NAMALWA (cell line): ENCODE results near the gene CAPN1.
"Not testable (repeated sequence)": the region's sequence is repeated elsewhere in the genome, so short reads cannot be mapped to it uniquely, and the experiment has no call there.

Experiments used
- DNase-seq: peaks from one replicate; pipeline ENCODE4 v3.0.0-alpha.2; 2015; ENCODE audit warnings: low spot score

Gene CAPN1

DNA sequence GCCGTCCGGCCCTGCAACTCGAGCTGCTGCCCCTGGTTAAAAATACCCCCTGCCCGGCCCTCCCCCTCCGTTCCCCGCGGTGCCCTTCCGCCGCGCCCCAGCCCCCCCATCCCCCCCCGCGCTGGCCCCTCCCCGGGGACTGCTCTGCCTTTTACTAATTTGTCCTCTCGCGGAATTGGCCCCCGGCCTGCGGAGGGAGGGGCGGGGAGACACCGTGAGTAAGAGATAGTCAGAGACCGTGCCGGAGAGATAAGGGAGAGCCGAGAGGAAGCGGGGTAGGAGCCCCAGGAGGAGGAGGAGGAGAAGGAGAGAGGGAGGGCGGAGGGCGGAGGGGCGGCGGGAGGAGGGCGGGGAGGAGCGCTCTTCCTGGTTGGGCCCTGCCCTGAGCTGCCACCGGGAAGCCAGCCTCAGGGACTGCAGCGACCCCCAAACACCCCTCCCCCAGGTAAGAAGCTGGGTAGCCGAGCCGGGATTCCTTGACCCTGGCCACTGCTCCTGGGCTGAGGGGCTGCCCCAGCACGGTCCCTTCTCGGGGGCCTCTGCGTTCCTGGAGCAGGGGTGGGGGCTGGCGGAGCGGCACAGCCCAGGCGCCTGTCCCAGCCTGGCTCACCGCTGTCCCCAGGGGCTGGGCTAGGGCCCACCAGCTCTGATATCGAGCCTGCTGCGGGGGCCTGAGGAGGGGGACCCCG, at the start of gene CAPN1:
CAPN1 (plus strand) TSS at position 360 of the 689 bp plus-strand sequence. CDS start 774 bp downstream, outside the sequence.
- peak; percentile 79 for DNase-seq

DNA sequence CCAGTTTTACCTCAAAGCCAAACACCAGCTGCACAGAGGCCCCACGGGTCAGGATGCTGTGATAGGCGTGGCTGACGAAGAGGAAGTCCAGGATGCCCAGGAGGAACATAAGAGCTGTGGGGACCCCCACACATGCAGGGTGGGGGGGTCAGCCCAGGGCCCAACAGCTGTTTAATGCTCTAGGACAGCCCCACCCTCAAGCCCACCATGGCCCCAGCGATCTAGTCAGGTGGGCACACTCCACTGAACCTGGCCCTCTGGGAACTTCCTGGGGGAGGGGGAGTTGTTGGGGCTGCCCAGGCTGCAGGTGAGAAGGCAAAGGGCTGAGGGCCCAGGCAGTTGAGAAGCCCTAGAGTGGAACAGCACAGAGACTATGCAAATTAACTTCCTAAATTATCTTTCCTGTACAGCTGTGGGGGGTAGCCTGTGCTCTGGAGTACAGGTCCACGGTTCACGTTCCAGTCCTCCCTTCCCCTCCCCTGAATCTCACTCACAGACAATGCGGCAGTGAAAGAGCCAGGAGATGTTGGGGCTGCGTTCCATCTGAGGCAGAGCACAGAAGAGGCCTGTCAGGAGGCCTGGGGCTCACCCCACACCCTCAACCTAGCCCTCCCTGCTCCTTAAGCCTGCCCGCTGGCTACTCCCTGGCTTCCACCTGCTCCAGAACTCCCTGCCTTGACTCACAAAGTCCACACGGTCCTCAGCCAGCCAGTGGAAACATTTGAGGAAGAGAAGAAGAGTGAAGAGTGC, 49.3 kb upstream of the CAPN1 start:
- peak; percentile 94 for DNase-seq

- DNase-seq, result peak; percentile 78
Measured at GRCh38 chr11:65132988-65133700, 48.6 kb upstream of the CAPN1 start.

- DNase-seq, result no peak
Measured at GRCh38 chr11:65133724-65134123, 48.0 kb upstream of the CAPN1 start.

GRCh38 chr11:65134240-65134951, 47.3 kb upstream of the CAPN1 start, which contains the start of gene SYVN1:
Gene SYVN1, minus strand, starts transcription at chr11:65134519. Its CDS starts 918 bp downstream, at chr11:65133601.
- peak; percentile 94 for DNase-seq

DNA sequence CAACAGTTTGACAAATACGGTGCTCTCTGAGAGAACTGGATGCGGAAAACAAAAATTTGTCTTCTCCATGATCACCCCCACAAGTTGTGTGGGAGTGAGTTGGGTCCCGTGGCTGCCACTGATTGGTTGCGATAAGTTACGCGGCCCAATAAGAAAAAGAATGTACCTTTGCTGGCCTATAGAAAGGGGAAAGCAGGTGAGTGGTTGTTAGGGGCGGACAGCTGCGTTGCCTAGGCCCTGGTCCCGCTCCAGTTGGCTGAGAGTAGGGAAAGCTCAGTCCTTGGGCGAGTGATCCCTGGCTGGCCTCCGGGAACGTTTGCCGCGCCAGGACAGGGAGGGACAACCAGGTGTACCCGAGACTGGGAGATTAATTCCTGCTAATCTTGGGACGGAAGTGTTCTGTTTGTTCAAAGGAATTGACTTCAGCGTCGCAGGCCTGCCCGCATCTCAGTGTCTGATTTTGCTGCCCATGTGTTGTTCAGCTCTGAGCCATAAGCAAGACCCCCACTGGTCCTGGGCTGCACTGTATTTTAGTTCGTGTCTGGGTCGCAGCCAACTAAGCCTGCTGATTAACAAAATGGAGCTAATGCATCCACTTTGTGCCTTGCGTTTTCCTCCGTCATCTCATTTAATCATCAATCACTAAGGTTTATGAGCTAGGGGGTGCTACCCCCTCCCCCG, 46.6 kb upstream of the CAPN1 start:
- DNase-seq, result peak; percentile 96

GRCh38 chr11:65135633-65136145, 46.0 kb upstream of the CAPN1 start:
- peak; percentile 7 for DNase-seq

GRCh38 chr11:65136515-65137096, 45.1 kb upstream of the CAPN1 start:
- no peak for DNase-seq

- DNase-seq, result no peak
Measured at GRCh38 chr11:65141896-65142494, 39.7 kb upstream of the CAPN1 start.

GRCh38 chr11:65147352-65148075, 34.2 kb upstream of the CAPN1 start:
- no peak for DNase-seq

DNA sequence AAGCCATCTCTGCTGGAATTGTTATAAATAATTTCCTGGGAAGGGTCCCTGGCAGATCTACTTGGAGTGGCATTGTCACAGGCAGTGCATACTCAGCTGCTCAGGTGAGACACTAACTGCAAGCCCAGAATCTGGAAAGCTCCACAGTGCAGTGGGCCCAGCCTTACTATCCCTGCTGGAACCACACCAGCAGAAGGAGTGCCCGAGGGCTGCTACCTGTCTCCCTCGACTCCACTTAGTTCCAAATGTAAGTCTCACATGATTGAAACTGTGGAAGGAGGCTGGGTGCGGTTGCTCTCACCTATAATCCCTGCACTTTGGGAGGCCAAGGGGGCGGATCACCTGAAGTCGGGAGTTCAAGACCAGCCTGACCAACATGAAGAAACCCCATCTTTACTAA, 33.1 kb upstream of the CAPN1 start:
- DNase-seq, result no peak

DNA sequence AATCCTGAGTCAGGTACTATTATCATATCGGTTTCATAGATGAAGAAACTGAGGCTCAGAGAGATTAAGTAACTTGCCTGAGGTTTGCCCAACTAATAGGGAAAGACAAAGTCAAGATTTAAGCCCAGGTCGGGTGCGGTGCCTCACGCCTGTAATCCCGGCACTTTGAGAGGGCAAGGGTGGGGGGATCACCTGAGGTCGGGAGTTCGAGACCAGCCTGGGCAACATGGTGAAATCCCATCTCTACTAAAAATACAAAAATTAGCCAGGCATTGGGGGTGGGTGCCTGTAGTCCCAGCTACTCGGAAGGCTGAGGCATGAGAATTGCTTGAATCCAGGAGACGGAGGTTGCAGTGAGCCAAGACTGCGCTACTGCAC, 31.6 kb upstream of the CAPN1 start:
- DNase-seq, result not testable (repeated sequence)

DNA sequence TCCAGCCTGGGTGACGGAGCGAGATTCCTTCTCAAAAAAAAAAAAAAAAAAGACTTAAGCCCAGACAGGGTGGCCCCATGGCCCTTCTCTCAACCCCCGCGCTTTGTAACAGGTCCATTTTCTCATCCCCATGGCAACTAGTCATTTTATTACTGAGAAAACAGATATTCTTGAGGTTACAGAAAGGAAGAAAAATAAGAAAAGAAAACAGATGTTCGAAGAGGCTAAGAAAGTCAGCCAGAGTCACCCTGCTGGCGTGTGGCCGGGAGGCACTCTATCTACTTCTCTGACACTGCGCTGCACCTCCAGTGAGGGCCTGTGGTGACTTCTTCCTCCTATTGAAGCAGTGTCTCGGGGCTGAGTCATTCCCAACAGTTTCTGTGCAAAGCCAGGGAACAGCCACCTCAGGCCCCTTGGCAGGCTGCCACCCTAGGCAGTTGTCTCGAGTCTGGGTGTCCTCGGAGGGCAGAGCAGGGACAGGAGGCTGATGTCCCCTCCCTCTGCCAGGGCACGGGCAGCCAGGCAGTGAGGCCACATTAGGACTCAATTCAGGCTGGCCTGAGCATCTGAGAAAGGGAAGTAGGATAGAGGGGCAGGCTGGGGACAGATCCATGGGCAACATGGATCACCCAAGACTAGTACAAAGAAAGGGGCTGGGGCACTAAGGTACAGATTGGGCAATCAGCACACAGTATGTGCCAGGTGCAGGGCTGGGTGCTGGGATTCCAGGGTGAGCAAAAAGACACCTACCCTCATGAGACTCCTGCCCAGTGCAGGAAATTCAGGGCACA, 31.0 kb upstream of the CAPN1 start:
- DNase-seq, result no peak

DNA sequence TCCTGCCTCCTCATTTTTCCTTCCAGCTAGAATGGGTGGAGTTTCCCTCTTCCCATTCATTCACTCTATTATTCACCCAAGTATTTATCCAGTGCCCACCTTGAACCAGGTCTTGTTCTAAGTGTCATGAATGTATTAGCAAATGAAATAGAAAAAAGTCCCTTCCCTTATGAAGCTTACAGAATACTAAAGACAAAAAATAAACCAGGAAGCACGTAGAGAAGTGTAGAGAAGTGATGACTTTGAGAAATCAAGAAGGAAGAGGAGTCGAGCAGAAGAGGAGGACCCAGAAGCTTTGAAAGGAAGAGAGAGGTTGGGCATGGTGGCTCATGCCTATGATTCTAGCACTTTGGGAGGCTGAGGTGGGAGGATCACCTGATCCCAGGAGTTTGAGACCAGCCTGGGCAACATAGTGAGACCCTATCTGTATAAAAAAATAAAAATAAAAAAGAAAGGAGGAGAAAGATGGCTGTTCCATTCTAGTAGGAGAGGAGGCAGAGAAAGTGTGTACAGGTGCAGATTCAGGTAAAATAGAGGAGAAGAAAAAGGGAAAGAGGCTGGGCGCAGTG, 30.3 kb upstream of the CAPN1 start:
- DNase-seq, result no peak

DNA sequence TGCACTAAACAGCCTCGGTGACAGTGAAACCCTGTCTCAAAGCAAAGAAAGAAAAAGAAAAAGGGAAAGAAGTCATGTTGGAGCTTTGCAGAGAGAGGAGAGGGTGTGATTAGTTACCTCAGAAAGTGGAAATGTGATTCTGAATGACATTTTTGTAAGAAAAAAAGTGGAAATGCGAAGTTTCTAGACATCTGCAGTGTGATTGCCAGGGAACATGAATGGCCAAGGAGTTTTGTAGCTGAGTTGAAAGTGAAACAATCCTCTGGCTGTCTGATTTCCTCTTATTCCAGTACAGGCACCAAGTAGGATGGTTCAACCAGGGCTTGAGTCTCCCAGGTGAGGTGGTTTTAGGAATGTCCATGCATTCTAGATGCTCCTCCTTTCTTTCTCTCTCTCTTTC, 29.6 kb upstream of the CAPN1 start:
- no peak for DNase-seq

- no peak for DNase-seq
Measured at GRCh38 chr11:65156256-65156655, 25.5 kb upstream of the CAPN1 start.

- no peak for DNase-seq
Measured at GRCh38 chr11:65156926-65157325, 24.8 kb upstream of the CAPN1 start.

- no peak for DNase-seq
Measured at GRCh38 chr11:65157336-65157735, 24.4 kb upstream of the CAPN1 start.

- peak; percentile 28 for DNase-seq
Measured at GRCh38 chr11:65159012-65159411, 22.7 kb upstream of the CAPN1 start.
